HG03175 (cell line): ENCODE data around the gene DPY19L1.
"Not testable (repeated sequence)": the region's sequence is repeated elsewhere in the genome, so short reads cannot be mapped to it uniquely, and the experiment has no call there.

Experiments used
- ATAC-seq: cut with Tn5 transposase; IDR thresholded peaks from one replicate; pipeline ENCODE4 v1.9.1; 2021; ENCODE audit warnings: mild to moderate bottlenecking, moderate library complexity; ENCODE audit not compliant: unreplicated experiment

DPY19L1 gene

DNA sequence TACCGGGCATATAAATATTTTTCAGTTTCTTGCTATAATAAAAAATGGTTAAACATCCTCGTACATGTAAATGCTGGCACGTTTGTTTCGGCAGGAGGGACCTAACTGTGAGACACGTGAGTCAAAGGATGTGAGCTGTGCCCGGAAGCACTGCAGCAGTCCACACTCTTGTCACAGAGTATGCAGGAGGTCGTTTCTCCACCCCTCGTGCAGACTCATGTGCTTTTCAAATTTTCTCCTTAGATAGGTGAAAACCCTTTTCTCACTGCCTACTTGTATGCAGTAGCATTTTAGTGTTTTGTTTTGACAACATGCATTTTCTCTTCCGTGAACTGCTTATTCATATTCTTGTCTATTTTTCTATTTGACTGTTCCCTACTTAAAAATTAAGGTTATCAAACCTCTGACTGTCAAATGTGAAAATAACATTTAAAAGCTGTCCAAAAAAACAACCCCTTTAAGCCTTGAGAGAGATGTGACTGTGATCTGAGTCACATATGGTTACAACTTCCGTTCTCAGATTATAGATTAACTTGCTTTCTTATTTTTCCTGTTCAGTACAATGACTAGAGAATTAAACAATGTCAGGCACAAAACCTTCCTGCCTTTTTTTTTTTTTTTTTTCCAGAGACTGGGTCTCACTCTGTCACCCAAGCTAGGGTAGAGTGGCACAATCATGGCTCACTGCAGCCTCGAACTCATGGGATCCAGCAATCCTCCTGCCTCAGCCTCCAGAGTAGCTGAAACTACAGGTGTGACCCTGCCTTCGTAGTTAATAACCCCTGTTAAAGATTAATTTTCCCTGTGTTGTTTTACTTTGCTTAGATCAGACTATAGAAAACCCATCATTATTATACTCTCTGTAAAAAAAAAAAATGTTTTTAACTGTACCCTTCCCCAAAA is 45.1 kb downstream of the DPY19L1 start:
- ATAC-seq, result peak; percentile 89

DNA sequence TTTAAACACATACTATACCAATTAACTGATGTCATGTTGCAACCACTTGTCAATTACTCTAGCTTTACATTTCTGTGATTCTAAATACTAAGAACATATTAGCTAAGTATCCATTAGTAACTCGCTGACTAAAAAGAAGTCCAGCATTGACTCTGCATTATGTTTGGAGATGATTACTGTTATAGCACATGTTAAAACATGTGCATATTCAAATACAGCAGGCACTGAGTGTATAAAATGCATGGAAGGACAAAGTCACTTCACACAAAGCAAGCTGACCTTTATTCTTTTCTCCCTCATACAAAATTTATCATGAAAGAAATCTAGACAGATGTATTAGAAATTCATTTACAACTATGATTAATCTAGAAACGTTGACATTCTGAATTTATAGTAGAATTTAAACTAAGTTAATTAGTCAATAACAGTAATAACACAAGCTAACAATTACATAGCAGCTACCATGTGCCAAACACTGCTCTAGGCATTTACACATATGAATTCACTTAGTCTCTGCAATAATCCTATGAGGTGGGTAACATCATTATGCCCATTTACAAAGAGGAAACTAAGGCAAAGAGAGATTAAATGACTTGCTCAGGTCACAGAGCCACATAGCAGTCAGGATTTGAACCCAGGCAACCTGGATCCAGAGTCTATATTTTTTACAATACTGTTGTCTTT is 48.7 kb downstream of the DPY19L1 start:
- ATAC-seq, result not testable (repeated sequence)

DNA sequence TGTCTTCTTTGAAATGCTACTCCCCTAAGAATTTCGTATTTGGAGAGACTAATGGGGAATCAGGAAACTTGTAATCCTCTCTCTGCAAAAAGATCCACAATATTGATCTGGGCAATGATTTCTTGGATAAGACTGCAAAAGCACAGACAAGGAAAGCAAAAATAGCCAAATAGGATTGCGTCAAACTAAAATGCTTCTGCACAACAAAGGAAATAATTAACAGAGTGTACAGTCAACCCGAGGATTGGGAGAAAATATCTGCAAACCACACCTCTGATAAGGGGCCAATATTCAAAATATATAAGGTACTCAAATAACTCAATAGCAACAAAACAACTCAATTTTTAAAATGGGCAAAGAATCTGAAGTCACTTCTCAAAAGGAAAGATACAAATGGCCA is 52.1 kb downstream of the DPY19L1 start:
- not testable (repeated sequence) for ATAC-seq

DNA sequence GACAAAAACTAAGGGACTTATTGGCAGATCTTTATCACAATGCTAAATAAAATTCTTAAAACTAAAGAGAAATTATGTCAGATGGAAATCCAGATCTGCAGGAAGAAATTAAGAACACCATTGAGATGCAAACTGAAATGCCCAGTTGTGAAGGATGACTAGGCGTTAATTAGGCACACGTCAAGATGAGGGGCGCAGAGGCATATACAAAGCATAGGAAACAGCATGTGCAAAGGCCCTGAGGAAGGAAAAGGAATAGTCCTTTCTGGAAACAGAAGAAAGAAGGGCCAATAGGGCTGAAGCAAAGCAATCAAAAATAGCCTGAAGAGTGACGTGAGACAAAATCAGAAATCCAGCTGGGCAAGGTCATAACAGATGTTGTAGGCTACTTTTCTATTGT is 53.1 kb downstream of the DPY19L1 start:
- not testable (repeated sequence) for ATAC-seq

DNA sequence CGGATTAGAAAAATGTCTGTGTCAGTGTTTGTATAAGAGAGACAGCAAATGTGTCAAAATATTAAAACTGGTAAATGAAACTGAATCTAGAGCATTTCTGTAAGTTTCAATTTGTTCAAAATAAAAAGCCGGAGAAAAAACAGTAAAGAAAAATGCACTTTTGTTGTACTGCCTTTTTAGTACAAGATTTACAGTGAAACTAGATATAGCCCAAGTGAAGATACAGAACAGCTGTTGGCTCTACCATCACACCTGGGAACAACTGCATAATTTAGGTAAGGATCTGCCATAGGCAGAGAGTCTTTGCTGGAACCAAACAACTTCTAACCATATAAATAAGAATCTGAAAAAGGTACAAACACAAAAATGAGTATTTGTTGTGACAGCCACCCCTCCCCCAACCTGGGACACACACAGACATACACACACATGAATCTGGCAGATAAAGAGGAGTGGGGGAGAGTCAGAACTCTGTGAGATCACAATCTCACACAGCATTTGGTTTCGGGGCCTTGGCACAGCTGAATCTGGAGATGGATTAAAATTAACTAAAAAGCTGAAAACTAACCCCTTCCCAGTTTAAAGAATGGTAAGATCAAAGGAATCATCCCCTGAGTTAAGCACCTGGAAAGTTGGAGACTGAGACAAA is 54.8 kb downstream of the DPY19L1 start:
- ATAC-seq, result no peak

DNA sequence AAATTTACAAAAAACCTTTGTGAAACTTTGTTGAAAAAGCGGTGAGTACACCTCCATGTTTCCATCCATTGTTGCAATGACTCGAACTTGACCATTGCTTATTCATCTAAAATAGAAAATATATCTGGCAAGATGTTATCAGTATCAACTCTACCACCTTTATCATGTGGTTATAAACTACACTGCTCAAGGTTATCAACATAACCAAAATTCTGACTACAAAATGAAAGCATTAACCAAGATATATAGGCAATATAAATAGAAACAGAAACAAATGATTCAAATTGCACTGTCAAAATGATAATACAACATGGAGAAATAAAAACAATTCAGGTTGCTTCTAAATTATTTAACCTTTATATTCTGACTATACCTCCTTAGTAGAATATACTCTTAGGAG is 58.2 kb downstream of the DPY19L1 start:
- ATAC-seq, result not testable (repeated sequence)

DNA sequence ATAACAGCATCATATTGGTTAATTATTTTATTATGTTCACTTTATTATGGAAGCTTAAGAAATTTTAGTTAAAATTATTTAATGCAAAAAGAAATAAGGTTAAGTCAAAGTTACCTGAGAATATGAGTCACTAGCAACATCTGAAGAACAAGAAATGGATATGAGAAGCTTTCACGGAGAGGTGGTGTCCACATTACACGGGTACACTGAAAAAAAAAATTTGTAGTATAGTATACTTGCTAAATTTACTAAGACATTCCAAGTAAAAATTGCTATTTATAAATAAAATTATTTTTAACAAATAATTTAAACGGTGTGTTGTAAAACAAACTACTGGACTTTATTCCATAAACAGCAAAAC is 63.9 kb downstream of the DPY19L1 start:
- no peak for ATAC-seq

DNA sequence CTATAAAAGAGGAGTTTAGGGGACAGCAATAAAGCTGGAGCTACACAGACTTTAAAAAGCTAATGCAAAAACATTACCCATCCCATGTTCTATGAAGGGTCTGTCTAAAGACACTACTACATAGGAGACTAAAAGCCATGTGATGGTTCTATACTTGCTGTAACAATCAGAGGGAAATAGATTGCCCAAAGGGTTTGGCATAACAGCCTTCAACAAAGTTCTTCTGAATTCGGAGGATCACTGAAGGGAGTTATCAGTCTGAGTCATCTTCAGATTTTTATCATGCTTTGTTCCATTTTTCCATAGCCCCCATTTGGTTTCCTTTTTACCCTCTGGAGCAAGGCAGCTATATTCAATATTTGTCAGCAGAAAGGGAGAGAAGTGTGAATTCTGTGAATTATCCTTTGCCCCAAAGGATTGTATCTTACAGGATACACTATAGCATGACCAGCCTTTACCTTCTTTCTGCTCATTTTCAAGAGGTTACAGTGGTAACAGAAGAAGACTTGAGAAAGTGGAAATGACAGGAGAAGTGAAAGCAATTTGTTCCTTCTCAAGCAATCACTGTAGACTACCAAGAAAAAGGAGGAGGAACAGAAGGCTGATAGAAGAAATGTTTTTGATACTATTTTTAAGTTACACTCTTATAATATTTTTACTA is 64.4 kb downstream of the DPY19L1 start:
- peak; percentile 89 for ATAC-seq

DNA sequence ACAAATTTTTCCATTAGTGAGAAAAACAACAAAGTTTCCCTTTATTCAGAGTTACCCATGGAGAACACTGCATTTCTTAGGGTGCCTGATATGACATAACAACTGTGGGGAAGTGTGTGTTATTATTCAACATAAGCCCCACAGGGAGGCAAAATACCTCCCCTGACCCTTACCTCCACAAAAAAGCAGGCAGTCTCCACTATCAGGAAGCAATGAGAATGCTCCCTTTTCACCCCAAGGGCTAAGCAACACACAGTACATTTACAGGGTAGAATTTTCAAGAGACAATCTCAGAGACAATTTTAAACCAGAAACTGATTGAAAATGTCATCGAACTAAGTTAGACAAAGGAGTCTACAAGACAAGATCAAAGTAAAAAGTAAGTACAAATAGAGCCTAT is 69.5 kb downstream of the DPY19L1 start:
- ATAC-seq, result not testable (repeated sequence)

DNA sequence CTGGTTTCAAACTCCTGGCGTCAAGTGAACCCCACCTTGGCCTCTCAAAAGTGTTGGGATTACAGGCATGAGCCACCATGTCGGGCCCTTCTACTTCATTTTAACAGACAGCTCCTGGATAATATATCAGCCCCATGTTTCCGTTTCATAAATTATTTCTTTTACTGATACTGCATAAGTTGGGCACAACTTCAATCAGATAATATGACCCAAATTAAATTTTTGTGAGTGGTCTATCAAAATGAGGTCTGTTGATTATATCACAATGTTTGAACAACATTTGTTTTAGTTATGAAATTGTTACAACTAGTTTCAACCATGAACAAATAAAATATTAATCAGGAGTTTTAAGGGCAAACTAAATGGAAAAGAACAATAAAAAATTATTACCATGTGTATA is 70.8 kb downstream of the DPY19L1 start:
- ATAC-seq, result not testable (repeated sequence)

DNA sequence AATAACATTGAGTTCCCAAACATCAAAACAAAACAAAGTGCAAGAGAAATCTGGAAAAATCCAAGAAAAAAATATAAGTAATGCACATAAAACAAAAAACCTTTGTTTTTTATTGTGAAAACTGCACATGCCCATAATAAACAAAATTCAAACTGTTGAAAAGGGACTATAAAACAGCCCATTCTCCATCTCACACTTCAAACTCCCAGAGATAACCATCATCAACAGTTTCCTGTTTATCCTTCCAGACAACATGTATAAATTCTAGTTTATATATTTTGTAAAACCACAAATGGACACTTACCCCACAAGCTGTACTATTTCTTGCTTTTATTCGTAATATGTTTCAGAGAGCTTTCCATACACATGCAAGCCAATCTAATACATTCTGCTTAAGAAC is 79.3 kb downstream of the DPY19L1 start:
- no peak for ATAC-seq

DNA sequence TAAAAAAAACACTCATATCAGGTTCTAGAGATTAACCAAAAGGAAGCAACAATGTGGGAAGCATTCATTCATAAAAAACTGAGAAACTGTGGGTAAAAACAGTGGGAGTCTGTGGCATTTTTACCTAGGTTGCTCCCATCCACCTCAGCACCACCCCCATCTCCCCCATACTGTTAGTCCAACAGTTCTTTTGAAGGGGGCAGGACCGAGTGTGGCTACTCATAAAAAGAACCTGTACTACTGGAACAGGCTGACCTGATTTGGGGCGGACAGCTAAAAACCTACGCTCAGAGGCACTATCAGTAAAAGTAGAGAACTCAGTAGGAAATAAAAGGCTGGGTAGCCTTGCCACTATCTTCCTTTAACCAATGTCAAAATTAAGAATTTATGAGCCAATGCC is 84.5 kb downstream of the DPY19L1 start:
- no peak for ATAC-seq

DNA sequence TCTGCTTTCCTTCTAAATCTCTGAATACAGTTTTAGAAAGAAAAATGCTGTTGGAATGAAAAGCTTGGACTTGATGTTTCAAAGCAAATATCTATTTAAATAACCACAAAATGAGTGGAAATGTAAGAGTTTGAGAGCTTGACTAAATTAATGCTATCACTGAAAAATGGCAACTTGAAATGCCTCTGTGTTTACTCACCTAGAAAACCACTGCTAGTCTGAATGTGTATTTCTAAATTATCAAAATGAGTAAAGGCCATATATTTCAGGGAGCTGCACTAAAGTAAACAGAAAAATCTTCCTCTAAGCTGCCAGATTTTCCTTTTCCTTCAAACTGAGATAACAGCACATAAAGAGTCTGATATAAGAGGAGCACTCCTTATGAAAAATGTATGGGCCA is 87.9 kb downstream of the DPY19L1 start:
- no peak for ATAC-seq

DNA sequence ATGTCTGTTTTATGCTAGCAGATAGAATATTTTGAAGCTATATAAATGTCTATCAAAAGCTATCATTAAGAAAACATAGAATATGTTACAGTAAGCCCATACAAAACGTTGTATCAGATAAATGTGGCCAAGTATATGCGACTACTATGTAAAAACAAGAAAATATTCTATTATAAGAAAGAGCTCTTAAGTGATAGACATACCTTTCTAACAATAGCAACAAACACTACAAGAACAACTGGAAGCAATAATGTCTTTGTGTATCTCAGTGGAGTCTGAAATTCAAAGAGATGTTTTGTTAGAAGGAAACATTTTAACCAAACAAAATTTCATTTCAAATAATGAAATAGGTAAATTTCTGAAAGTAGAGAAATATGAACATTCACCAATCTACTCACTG is 89.9 kb downstream of the DPY19L1 start:
- not testable (repeated sequence) for ATAC-seq

DNA sequence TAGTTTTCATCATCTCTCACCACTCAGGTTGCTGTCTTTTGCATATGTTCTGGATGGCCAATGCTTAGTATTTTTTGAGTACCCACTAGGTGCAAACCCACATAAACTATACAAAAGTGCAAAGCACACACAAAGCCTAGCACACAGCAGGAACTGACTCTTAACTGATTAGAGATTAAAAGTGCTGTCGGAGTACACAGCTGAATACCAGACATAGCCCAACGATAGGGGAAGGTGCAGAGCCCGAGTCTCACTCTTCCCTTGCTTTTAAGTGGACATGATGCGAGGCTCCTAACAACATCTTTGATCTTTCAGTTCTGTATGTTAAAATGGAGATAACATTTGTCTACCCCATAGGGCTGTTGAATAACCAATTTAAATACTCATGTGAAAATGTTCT is 90.8 kb downstream of the DPY19L1 start:
- no peak for ATAC-seq

DNA sequence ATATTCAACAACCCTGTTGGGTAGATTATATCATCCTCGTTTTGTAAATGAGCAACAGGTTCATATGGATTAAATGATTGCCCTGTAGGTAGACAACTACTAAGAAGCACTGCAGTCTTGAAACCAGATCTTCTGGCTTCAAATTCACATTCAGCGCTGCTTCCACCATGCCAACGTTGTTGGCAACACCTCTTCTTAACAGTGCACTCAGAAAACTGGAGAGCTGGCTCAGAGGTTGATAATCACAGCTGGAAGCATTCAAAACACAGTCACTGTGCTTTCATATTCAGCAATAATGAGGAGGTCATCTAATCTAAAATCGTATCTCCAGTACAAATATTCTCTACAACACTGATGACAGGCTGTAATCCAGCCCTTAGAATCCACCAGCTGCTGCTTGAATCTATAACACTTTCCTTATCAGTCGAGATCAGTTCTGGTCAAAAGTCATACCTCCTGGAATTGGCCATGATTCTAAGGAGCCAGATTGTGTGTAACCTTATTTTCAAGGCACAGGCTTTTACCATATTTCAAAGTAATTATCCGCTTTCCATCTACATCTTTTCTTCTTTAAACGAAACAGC is 91.3 kb downstream of the DPY19L1 start:
- not testable (repeated sequence) for ATAC-seq

DNA sequence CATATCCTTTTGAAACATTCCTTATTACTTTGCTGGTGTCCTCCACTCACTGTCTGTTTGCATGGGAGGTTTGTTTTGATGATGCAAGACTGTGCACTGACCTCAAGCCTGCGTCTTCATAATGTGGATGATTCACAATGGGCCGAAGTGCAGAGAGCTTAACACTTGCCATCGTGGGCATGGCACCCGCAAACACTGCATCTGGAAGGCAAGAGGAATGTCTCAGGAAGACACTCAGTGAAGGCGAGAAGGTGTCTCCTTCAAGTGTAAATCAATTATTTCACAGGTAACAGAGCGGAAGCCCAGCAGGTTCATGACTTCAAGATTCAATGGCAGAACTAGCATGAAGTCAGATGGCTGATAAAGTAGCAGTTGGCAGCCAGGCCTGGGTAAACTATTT is 98.1 kb downstream of the DPY19L1 start:
- no peak for ATAC-seq

DNA sequence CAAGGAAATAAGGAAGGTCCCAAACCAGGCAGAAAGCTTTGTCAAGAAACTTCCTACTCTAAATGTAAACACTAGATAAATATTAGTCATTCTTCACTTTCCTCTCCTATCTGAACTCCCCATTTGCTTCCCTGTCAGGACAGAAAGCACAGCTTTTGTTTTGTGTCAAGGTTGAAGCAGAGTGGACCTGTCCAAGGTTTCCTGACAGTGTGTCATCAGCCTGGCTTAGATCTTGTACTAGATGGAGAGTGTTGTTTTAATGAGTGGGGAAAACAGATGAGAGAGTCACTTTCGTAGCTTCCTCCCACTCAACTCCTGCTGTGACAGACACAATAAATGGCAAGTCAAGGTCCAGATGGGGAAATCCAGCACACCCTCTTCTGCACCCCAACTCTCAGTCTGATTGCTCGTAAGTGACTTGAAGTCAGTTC is 101.5 kb downstream of the DPY19L1 start:
- not testable (repeated sequence) for ATAC-seq

DNA sequence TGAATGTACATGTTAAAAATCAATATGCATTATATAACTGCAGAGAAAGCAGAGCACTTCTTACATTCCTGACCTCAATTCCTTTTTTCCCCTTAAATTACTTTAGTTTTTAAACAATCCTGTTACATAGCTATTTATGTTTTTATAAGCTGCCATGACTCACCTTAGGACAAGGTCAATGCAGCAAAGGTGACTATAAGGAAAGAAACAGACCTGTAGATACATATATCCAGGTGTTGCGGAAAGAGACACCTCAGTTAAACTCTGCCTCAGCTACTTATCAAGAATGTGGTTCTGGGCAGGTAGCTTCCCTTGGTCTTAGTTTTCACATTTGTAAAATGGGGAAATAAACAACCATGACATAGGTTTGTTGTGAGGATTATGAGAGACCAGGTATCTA is 105.5 kb downstream of the DPY19L1 start:
- ATAC-seq, result no peak

DNA sequence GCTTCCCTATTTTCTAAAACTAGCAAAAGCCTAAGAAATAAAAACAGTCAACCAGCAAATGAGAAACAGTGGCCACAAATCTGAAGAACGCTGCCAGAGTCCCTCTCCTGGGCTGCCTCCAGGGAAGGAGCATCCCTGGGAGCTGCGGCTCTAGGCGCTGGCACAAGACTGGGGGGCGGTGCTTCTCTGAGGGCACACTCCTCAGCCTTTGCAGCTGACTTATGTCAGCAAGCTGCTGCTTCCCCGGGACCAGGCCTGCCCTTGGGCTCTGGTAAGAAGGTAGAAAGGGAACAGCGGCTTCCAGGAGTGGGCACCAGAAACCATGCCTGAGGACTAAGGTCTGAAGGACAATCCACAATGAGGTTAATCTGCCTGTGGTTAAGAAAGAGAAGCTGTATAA is 107.5 kb downstream of the DPY19L1 start:
- ATAC-seq, result not testable (repeated sequence)

DNA sequence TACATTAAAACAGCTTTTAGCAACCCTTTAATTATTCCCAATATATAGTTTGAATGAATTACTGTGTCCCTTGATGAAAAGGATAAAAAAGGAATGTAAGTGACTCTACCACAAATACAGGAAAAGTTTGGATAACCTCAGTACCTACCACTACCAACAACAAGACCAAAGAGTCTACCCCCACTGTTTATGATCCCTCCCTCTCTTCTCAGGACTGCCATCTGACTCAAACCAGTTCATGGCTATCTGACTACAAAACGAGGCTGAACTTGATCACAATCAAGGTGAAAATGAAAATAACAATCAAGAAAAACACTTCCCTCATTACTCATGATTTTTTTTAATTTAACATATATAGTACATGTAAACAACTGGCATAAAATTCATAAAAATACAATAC is 108.7 kb downstream of the DPY19L1 start:
- no peak for ATAC-seq
